ENCODE measurements around the gene BCL7B. TPM values are rescaled to one million over a fixed set of nuclear protein-coding genes. Genes with fewer than 3 reads are reported as not detected.
A peak's percentile ranks its signal among the peaks of the same experiment; 100 is the strongest.

BCL7B gene
- total and polyA plus RNA-seq, 2 of the 13 experiments (the other 11 are each of a cell fraction or from before 2014, with no cell fraction given) = 24.3 to 38.2 TPM

DNA sequence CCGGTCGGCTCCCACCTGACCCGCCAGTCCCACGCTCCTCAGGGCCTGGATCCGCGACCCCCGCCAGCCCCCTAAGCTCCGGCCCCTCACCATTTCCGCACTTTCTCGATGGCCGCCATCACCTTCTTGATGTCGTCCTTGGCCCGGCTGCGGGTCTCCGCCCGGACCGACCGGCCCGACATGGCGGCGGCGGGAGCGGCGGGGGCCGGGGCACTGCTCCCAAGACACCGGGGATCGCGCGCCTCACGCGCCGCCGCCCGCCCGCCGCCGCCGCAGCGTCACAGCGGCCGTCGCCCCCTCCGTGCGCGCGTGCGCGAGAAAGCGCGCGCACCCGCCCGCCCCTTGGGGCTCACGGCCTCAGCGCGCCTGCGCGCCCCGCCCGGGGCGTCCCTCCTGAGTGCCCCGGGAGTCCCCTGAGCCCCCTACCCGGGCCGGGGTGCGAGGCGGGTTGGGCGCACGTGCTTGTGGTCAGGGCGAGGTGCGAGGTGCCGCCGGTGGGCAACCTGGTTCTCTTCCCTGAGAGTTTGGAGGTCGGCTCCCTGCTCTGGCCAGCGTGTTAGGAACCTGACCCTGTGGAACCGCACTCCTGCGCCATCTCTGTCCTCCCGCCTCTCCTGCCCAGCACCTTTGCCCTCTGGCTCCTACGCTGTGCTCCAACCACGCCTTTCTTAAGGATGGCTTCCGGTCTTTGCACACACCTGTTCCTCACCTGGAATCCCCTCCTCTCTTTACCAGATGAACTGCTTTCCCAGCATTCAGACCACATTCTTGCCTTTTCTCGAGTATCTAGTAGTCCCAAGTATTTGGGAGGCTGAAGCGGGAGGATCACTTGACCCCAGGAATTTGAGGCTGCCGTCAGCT, at the start of gene BCL7B (continued):
- TF ChIP-seq ARNT (IDR thresholded peaks at IDR 0.05) (no peak), KLF9 (CRISPR knock-in tag; IDR thresholded peaks at IDR 0.05; ENCODE audit: low read depth) (no peak), KAT2B (IDR thresholded peaks at IDR 0.05; ENCODE audit: borderline replicate concordance, low read depth, low read length) (no peak), MAFG (CRISPR knock-in tag; IDR thresholded peaks at IDR 0.05) (no peak), HDAC1 (CRISPR knock-in tag; IDR thresholded peaks at IDR 0.05) (peak; percentile 77), ZNF292 (CRISPR knock-in tag; IDR thresholded peaks at IDR 0.05; ENCODE audit: borderline replicate concordance, low read depth) (no peak), KLF13 (CRISPR knock-in tag; IDR thresholded peaks at IDR 0.05) (peak; percentile 69; the same call in 1 of the 2 replicates), ASH2L (IDR thresholded peaks at IDR 0.05; ENCODE audit: insufficient read length, low read depth, low read length) (peak; percentile 81), JUNB (CRISPR knock-in tag; IDR thresholded peaks at IDR 0.05; ENCODE audit: borderline replicate concordance) (peak; percentile 70; the same call in 1 of the 2 replicates), ZNF790 (CRISPR knock-in tag; IDR thresholded peaks at IDR 0.05; ENCODE audit: borderline replicate concordance) (peak; percentile 99; the same call in 1 of the 2 replicates), IKZF4 (CRISPR knock-in tag; IDR thresholded peaks at IDR 0.05; ENCODE audit: borderline replicate concordance, low read depth, not compliant biosample characterization) (peak; percentile 98), SKI (IDR thresholded peaks at IDR 0.05; ENCODE audit: partially characterized antibody) (no peak), POGZ (CRISPR knock-in tag; IDR thresholded peaks at IDR 0.05) (no peak), KDM5B (CRISPR knock-in tag; IDR thresholded peaks at IDR 0.05; ENCODE audit: borderline replicate concordance) (peak; percentile 99)
- TF ChIP-seq, protein P1, sequence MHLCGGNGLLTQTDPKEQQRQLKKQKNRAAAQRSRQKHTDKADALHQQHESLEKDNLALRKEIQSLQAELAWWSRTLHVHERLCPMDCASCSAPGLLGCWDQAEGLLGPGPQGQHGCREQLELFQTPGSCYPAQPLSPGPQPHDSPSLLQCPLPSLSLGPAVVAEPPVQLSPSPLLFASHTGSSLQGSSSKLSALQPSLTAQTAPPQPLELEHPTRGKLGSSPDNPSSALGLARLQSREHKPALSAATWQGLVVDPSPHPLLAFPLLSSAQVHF (CRISPR knock-in tag; IDR thresholded peaks at IDR 0.05) = peak; percentile 92
- TF ChIP-seq, protein P2, sequence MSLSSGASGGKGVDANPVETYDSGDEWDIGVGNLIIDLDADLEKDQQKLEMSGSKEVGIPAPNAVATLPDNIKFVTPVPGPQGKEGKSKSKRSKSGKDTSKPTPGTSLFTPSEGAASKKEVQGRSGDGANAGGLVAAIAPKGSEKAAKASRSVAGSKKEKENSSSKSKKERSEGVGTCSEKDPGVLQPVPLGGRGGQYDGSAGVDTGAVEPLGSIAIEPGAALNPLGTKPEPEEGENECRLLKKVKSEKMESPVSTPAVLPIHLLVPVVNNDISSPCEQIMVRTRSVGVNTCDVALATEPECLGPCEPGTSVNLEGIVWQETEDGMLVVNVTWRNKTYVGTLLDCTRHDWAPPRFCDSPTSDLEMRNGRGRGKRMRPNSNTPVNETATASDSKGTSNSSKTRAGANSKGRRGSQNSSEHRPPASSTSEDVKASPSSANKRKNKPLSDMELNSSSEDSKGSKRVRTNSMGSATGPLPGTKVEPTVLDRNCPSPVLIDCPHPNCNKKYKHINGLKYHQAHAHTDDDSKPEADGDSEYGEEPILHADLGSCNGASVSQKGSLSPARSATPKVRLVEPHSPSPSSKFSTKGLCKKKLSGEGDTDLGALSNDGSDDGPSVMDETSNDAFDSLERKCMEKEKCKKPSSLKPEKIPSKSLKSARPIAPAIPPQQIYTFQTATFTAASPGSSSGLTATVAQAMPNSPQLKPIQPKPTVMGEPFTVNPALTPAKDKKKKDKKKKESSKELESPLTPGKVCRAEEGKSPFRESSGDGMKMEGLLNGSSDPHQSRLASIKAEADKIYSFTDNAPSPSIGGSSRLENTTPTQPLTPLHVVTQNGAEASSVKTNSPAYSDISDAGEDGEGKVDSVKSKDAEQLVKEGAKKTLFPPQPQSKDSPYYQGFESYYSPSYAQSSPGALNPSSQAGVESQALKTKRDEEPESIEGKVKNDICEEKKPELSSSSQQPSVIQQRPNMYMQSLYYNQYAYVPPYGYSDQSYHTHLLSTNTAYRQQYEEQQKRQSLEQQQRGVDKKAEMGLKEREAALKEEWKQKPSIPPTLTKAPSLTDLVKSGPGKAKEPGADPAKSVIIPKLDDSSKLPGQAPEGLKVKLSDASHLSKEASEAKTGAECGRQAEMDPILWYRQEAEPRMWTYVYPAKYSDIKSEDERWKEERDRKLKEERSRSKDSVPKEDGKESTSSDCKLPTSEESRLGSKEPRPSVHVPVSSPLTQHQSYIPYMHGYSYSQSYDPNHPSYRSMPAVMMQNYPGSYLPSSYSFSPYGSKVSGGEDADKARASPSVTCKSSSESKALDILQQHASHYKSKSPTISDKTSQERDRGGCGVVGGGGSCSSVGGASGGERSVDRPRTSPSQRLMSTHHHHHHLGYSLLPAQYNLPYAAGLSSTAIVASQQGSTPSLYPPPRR (CRISPR knock-in tag; IDR thresholded peaks at IDR 0.05; ENCODE audit: borderline replicate concordance) = peak; percentile 55; the same call in 1 of the 2 replicates
- TF ChIP-seq, protein P3, sequence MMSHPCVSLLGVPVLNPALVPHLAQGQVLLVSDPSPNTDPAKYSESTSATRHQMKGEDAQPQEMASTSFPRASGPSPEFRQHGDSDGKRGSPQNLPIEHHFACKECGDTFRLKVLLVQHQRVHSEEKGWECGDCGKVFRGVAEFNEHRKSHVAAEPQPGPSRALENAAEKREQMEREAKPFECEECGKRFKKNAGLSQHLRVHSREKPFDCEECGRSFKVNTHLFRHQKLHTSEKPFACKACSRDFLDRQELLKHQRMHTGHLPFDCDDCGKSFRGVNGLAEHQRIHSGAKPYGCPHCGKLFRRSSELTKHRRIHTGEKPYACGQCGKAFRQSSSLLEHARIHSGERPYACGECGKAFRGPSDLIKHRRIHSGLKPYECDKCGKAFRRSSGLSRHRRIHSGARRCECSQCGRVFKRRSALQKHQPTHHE (CRISPR knock-in tag; IDR thresholded peaks at IDR 0.05; ENCODE audit: borderline replicate concordance) = peak; percentile 99
- TF ChIP-seq, protein P4, sequence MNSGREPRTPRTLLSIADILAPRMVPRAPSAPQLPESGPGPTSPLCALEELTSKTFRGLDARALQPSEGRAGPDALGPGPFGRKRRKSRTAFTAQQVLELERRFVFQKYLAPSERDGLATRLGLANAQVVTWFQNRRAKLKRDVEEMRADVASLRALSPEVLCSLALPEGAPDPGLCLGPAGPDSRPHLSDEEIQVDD (CRISPR knock-in tag; IDR thresholded peaks at IDR 0.05; ENCODE audit: borderline replicate concordance) = peak; percentile 93; the same call in 1 of the 2 replicates
- TF ChIP-seq, protein P5, sequence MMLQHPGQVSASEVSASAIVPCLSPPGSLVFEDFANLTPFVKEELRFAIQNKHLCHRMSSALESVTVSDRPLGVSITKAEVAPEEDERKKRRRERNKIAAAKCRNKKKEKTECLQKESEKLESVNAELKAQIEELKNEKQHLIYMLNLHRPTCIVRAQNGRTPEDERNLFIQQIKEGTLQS (CRISPR knock-in tag; IDR thresholded peaks at IDR 0.05) = peak; percentile 17; the same call in 1 of the 2 replicates
- TF ChIP-seq, protein P6, sequence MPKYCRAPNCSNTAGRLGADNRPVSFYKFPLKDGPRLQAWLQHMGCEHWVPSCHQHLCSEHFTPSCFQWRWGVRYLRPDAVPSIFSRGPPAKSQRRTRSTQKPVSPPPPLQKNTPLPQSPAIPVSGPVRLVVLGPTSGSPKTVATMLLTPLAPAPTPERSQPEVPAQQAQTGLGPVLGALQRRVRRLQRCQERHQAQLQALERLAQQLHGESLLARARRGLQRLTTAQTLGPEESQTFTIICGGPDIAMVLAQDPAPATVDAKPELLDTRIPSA (CRISPR knock-in tag; IDR thresholded peaks at IDR 0.05; ENCODE audit: borderline replicate concordance) = peak; percentile 87
